Measurements from ENCODE around the gene FUCA2. TPM values are rescaled to one million over a fixed set of nuclear protein-coding genes. Genes with fewer than 3 reads are reported as not detected.

FUCA2 gene
- total RNA-seq, 2 donors from 2014 or later, result 40.2 to 54.1 TPM

- Histone ChIP-seq H3K4me3 (no peak overlapping the region), H3K36me3 (no peaks in the 10 kb centered on the region), H3K9me3 (no peaks in the 10 kb centered on the region), H3K27ac (no peak overlapping the region), H3K27me3 (replicated peaks; ENCODE audit: insufficient read depth) (no peaks in the 10 kb centered on the region), H3K4me1 (ENCODE audit: control insufficient read depth in 1 of 2, low read depth in 2 of 2) (no peaks in the 10 kb centered on the region)
- TF ChIP-seq CTCF (IDR thresholded peaks at IDR 0.05), result no peak
- DNase-seq (ENCODE audit: low spot score), result no peak
- no peak for ATAC-seq (ENCODE audit: insufficient number of reproducible peaks, low FRiP score, low read depth)
Observed at GRCh38 chr6:143555582-143555981, 44.1 kb upstream of the FUCA2 start.

- no peak for TF ChIP-seq CTCF (IDR thresholded peaks at IDR 0.05)
- Histone ChIP-seq H3K9me3 (no peaks in the 10 kb centered on the region), H3K27ac (no peak overlapping the region), H3K4me3 (no peak overlapping the region), H3K36me3 (no peaks in the 10 kb centered on the region), H3K27me3 (replicated peaks; ENCODE audit: insufficient read depth) (no peaks in the 10 kb centered on the region), H3K4me1 (ENCODE audit: control insufficient read depth in 1 of 2, low read depth in 2 of 2) (no peaks in the 10 kb centered on the region)
- ATAC-seq (ENCODE audit: insufficient number of reproducible peaks, low FRiP score, low read depth), result no peak
- DNase-seq (ENCODE audit: low spot score), result no peak
Observed at GRCh38 chr6:143555071-143555492, 43.6 kb upstream of the FUCA2 start.

- Histone ChIP-seq H3K4me3 (no peak overlapping the region), H3K9me3 (no peaks in the 10 kb centered on the region), H3K36me3 (no peaks in the 10 kb centered on the region), H3K27ac (no peak overlapping the region), H3K4me1 (ENCODE audit: control insufficient read depth in 1 of 2, low read depth in 2 of 2) (no peaks in the 10 kb centered on the region), H3K27me3 (replicated peaks; ENCODE audit: insufficient read depth) (no peaks in the 10 kb centered on the region)
- DNase-seq (ENCODE audit: low spot score), result no peak
- TF ChIP-seq CTCF (IDR thresholded peaks at IDR 0.05), result no peak
- ATAC-seq (ENCODE audit: insufficient number of reproducible peaks, low FRiP score, low read depth), result no peak
Observed at GRCh38 chr6:143553337-143553736, 41.8 kb upstream of the FUCA2 start.

GRCh38 chr6:143549949-143550268 lies 38.4 kb upstream of the FUCA2 start:
- no peaks in the 10 kb centered on the region for H3K4me1 ChIP-seq (ENCODE audit: control insufficient read depth in 1 of 2, low read depth in 2 of 2)
- no peak overlapping the region for H3K4me3 ChIP-seq
- H3K36me3 ChIP-seq, result no peaks in the 10 kb centered on the region
- no peak for TF ChIP-seq CTCF (IDR thresholded peaks at IDR 0.05)
- H3K27me3 ChIP-seq (replicated peaks; ENCODE audit: insufficient read depth), result no peaks in the 10 kb centered on the region
- no peak for ATAC-seq (ENCODE audit: insufficient number of reproducible peaks, low FRiP score, low read depth)
- no peak overlapping the region for H3K27ac ChIP-seq
- DNase-seq (ENCODE audit: low spot score), result no peak
- H3K9me3 ChIP-seq, result no peaks in the 10 kb centered on the region

GRCh38 chr6:143549221-143549948 lies 37.9 kb upstream of the FUCA2 start:
- no peaks in the 10 kb centered on the region for H3K27me3 ChIP-seq (replicated peaks; ENCODE audit: insufficient read depth)
- H3K4me1 ChIP-seq (ENCODE audit: control insufficient read depth in 1 of 2, low read depth in 2 of 2), result no peaks in the 10 kb centered on the region
- no peak for TF ChIP-seq CTCF (IDR thresholded peaks at IDR 0.05)
- ATAC-seq (ENCODE audit: insufficient number of reproducible peaks, low FRiP score, low read depth) (no peak), DNase-seq (ENCODE audit: low spot score) (no peak)
- no peaks in the 10 kb centered on the region for H3K9me3 ChIP-seq
- no peaks in the 10 kb centered on the region for H3K36me3 ChIP-seq
- no peak overlapping the region for H3K4me3 ChIP-seq
- H3K27ac ChIP-seq, result no peak overlapping the region

Data from thoracic aorta (tissue), 2 donors.